PC-3 (cell line): ENCODE results near the gene SLC4A4. TPM values are rescaled to one million over a fixed set of nuclear protein-coding genes. Genes with fewer than 3 reads are reported as not detected.

Source experiments
- ATAC-seq: fragments of 200-7000 bp; cut with Tn5 transposase; 2 replicates; pipeline ENCODE4 v1.9.1; 2020; ENCODE audit warnings: mild to moderate bottlenecking, moderate library complexity
- BruUV-seq: library from RNA; stranded (reverse); fragments of 400-500 nt; replicated peaks from 2 replicates; lab custom pipeline; 2021; lab: Mats Ljungman, UMichigan
- CTCF ChIA-PET: fragments of 300-600 bp; sonication (Branson Sonifier 250); formaldehyde crosslinking; loops from one replicate; lab custom pipeline; 2022; ENCODE audit warnings: antibody characterized with exemption; lab: Charles Lee
- POLR2A ChIA-PET: fragments of 300-600 bp; sonication (Branson Sonifier 250); formaldehyde crosslinking; loops from one replicate; lab custom pipeline; 2022; ENCODE audit warnings: antibody characterized with exemption; ENCODE audit not compliant: unreplicated experiment; lab: Charles Lee
- DNase-seq: peaks from one replicate; pipeline ENCODE4 v3.0.0-alpha.2; 2015
- H2AFZ ChIP-seq: fragments of 300-600 bp; sonication (generic); 2 replicates; pipeline ENCODE4 v1.6.0; 2016; ENCODE audit warnings: antibody characterized with exemption, low read length
- H3F3A ChIP-seq: fragments of 300-600 bp; sonication (generic); one replicate; pipeline ENCODE4 v1.6.0; 2017; ENCODE audit warnings: antibody characterized with exemption, low read length, control low read depth, mild to moderate bottlenecking; ENCODE audit not compliant: unreplicated experiment
- H3K27ac ChIP-seq: fragments of 300-600 bp; sonication (generic); 2 replicates; pipeline ENCODE4 v1.5.1; 2016; ENCODE audit warnings: mild to moderate bottlenecking, low read length
- H3K27me3 ChIP-seq: fragments of 300-600 bp; sonication (generic); 2 replicates; pipeline ENCODE4 v1.6.1; 2016; ENCODE audit warnings: low read length, mixed read lengths
- H3K36me3 ChIP-seq: fragments of 300-600 bp; sonication (generic); 2 replicates; pipeline ENCODE4 v1.6.1; 2016; ENCODE audit warnings: low read depth, mixed run types, low read length, mixed read lengths
- H3K4me1 ChIP-seq: fragments of 300-600 bp; sonication (generic); 2 replicates; pipeline ENCODE4 v1.5.1; 2016; ENCODE audit warnings: low read length; ENCODE audit not compliant: insufficient read depth
- H3K4me2 ChIP-seq: fragments of 300-600 bp; sonication (generic); 2 replicates; pipeline ENCODE4 v1.6.0; 2016; ENCODE audit warnings: low read length
- H3K4me3 ChIP-seq: fragments of 300-600 bp; sonication (generic); 2 replicates; pipeline ENCODE4 v1.5.1; 2016; ENCODE audit warnings: mild to moderate bottlenecking, low read length, mixed read lengths
- H3K79me2 ChIP-seq: fragments of 300-600 bp; sonication (generic); 2 replicates; pipeline ENCODE4 v1.6.1; 2017; ENCODE audit warnings: low read length, mixed read lengths
- H3K9ac ChIP-seq: fragments of 300-600 bp; sonication (generic); 2 replicates; pipeline ENCODE4 v1.6.0; 2016; ENCODE audit warnings: mild to moderate bottlenecking, low read length
- H3K9me2 ChIP-seq: fragments of 300-600 bp; sonication (generic); replicated peaks from 2 replicates; pipeline ENCODE4 v1.6.1; 2016; ENCODE audit warnings: mixed run types, low read length, mixed read lengths
- H3K9me3 ChIP-seq: fragments of 300-600 bp; sonication (generic); 2 replicates; pipeline ENCODE4 v1.6.1; 2016; ENCODE audit warnings: low read length, mixed read lengths
- H4K20me1 ChIP-seq: fragments of 300-600 bp; sonication (generic); 2 replicates; pipeline ENCODE4 v1.6.1; 2016; ENCODE audit warnings: low read length, mixed read lengths
- CTCF ChIP-seq: fragments of 300-600 bp; sonication (generic); conservative IDR thresholded peaks from 2 replicates; pipeline ENCODE4 v1.5.1; 2017; ENCODE audit warnings: antibody characterized with exemption, low read depth, mild to moderate bottlenecking, low read length
- EZH2 ChIP-seq: fragments of 300-600 bp; sonication (generic); IDR thresholded peaks from one replicate; pipeline ENCODE4 v1.6.1; 2017; ENCODE audit warnings: antibody characterized with exemption, mild to moderate bottlenecking, low read length; ENCODE audit not compliant: unreplicated experiment
- EZH2phosphoT487 ChIP-seq: fragments of 300-600 bp; sonication (generic); IDR thresholded peaks from 2 replicates; pipeline ENCODE4 v1.6.1; 2018; ENCODE audit warnings: mild to moderate bottlenecking, antibody characterized with exemption, low read length, borderline replicate concordance
- intact Hi-C: fragments of 100-400 bp; cut with micrococcal nuclease; formaldehyde crosslinking; loops from 2 replicates; pipeline ENCODE4 v1.9.0; 2023
- total RNA-seq: library from RNA; depleted of rRNA; stranded (reverse); fragments of >200 nt; gene quantifications from 2 replicates; pipeline ENCODE4 v1.2.3, GENCODE V29; 2014

Gene SLC4A4
- total RNA-seq, 1 experiment from 2014 or later, result 0.47 TPM

GRCh38 chr4:71559957-71560571 lies 221.2 kb downstream of the SLC4A4 start:
- BruUV-seq, result no TSS peak
- ChIA-PET POLR2A (interaction anchor here (0.6 kb wide), 1 partner anchor 133 kb away, joined by 14 read pairs; no protein-coding TSS in a partner anchor), CTCF (no interaction called here)
- Histone ChIP-seq H3K4me3 (no peak overlapping the region), H3K27ac (peak overlapping the region; percentile 93), H3F3A (no peaks in the 10 kb centered on the region), H3K4me1 (peaks cover 37% of the 10 kb centered on the region), H3K9me2 (no peaks in the 10 kb centered on the region), H3K9me3 (no peaks in the 10 kb centered on the region), H3K36me3 (no peaks in the 10 kb centered on the region), H3K27me3 (no peaks in the 10 kb centered on the region), H4K20me1 (no peaks in the 10 kb centered on the region), H3K9ac (peak overlapping the region; percentile 40), H3K79me2 (no peaks in the 10 kb centered on the region), H3K4me2 (peak overlapping the region; percentile 54), H2AFZ (peak overlapping the region; percentile 57)
- ATAC-seq, result peak; percentile 85
- DNase-seq, result peak; percentile 85
- intact Hi-C loops, result loop anchor here (1.0 to 2.0 kb wide), 2 partner anchors 48 to 151 kb away; no protein-coding TSS in a partner anchor
- TF ChIP-seq EZH2 (no peak), EZH2phosphoT487 (no peak), CTCF (no peak)

GRCh38 chr4:71564775-71565174 lies 226.0 kb downstream of the SLC4A4 start:
- Histone ChIP-seq H3K27ac (no peak overlapping the region), H3K36me3 (no peaks in the 10 kb centered on the region), H3K9me3 (no peaks in the 10 kb centered on the region), H4K20me1 (no peaks in the 10 kb centered on the region), H3K27me3 (no peaks in the 10 kb centered on the region), H2AFZ (no peak overlapping the region), H3F3A (no peaks in the 10 kb centered on the region), H3K4me2 (no peak overlapping the region), H3K4me3 (no peak overlapping the region), H3K4me1 (peaks cover 16% of the 10 kb centered on the region), H3K9ac (no peak overlapping the region), H3K9me2 (no peaks in the 10 kb centered on the region), H3K79me2 (no peaks in the 10 kb centered on the region)
- BruUV-seq, result no TSS peak
- ChIA-PET POLR2A (no interaction called here), CTCF (no interaction called here)
- DNase-seq (no peak), ATAC-seq (no peak)
- TF ChIP-seq EZH2 (no peak), EZH2phosphoT487 (no peak), CTCF (no peak)
- intact Hi-C loops, result no loop called here

- Histone ChIP-seq H3K36me3 (no peaks in the 10 kb centered on the region), H3K4me2 (no peak overlapping the region), H3K9me3 (no peaks in the 10 kb centered on the region), H4K20me1 (no peaks in the 10 kb centered on the region), H3K27me3 (no peaks in the 10 kb centered on the region), H3K79me2 (no peaks in the 10 kb centered on the region), H2AFZ (no peak overlapping the region), H3K4me3 (no peak overlapping the region), H3K9me2 (no peaks in the 10 kb centered on the region), H3K27ac (no peak overlapping the region), H3K9ac (no peak overlapping the region), H3K4me1 (no peaks in the 10 kb centered on the region), H3F3A (no peaks in the 10 kb centered on the region)
- no TSS peak for BruUV-seq
- ChIA-PET POLR2A (no interaction called here), CTCF (no interaction called here)
- ATAC-seq (no peak), DNase-seq (no peak)
- TF ChIP-seq EZH2 (no peak), CTCF (no peak), EZH2phosphoT487 (no peak)
- intact Hi-C loops, result no loop called here
Observed at GRCh38 chr4:71566856-71567255, 228.0 kb downstream of the SLC4A4 start.
